ENCODE results near the gene TBX15.

Gene TBX15

GRCh38 chr1:118871582-118872171 is 116.5 kb downstream of the TBX15 start:
- ATAC-seq: no peak
- no peak for TF ChIP-seq ZNF8 (CRISPR knock-in tag; IDR thresholded peaks at IDR 0.05)

DNA sequence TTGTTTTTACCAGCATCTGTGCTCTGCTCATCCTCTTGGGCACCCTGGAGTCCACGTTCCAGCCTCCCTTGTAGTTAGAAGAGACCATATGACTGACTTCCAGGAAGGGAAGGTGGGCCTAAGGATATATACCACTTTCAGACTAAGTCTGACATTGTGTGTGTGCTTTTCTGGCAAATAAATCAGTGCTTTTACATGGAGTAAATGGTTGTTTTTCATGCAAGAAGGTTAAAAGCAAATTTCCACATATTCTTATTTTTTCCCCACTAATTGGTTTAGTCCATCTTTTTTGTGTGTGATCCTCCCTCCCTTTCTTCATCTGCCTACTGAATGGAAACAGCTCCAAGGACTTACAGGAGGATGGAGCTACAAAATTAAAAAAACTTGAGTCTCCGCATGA is 119.8 kb downstream of the TBX15 start:
- ATAC-seq: no peak
- no peak for TF ChIP-seq TSHZ2 (CRISPR knock-in tag; IDR thresholded peaks at IDR 0.05)
- TF ChIP-seq, protein P1, sequence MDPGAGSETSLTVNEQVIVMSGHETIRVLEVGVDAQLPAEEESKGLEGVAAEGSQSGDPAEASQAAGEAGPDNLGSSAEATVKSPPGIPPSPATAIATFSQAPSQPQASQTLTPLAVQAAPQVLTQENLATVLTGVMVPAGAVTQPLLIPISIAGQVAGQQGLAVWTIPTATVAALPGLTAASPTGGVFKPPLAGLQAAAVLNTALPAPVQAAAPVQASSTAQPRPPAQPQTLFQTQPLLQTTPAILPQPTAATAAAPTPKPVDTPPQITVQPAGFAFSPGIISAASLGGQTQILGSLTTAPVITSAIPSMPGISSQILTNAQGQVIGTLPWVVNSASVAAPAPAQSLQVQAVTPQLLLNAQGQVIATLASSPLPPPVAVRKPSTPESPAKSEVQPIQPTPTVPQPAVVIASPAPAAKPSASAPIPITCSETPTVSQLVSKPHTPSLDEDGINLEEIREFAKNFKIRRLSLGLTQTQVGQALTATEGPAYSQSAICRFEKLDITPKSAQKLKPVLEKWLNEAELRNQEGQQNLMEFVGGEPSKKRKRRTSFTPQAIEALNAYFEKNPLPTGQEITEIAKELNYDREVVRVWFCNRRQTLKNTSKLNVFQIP (CRISPR knock-in tag; IDR thresholded peaks at IDR 0.05; ENCODE audit: borderline replicate concordance, low read depth): no peak
- TF ChIP-seq RARB (CRISPR knock-in tag; IDR thresholded peaks at IDR 0.05): no peak
- TF ChIP-seq, protein P2, sequence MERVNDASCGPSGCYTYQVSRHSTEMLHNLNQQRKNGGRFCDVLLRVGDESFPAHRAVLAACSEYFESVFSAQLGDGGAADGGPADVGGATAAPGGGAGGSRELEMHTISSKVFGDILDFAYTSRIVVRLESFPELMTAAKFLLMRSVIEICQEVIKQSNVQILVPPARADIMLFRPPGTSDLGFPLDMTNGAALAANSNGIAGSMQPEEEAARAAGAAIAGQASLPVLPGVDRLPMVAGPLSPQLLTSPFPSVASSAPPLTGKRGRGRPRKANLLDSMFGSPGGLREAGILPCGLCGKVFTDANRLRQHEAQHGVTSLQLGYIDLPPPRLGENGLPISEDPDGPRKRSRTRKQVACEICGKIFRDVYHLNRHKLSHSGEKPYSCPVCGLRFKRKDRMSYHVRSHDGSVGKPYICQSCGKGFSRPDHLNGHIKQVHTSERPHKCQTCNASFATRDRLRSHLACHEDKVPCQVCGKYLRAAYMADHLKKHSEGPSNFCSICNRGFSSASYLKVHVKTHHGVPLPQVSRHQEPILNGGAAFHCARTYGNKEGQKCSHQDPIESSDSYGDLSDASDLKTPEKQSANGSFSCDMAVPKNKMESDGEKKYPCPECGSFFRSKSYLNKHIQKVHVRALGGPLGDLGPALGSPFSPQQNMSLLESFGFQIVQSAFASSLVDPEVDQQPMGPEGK (CRISPR knock-in tag; IDR thresholded peaks at IDR 0.05; ENCODE audit: borderline replicate concordance): no peak
- no peak for TF ChIP-seq ZFP30 (CRISPR knock-in tag; IDR thresholded peaks at IDR 0.05)
- TF ChIP-seq TOX (CRISPR knock-in tag; IDR thresholded peaks at IDR 0.05; ENCODE audit: borderline replicate concordance): no peak
- TF ChIP-seq GLIS3 (CRISPR knock-in tag; IDR thresholded peaks at IDR 0.05): no peak
- TF ChIP-seq ISL1 (CRISPR knock-in tag; IDR thresholded peaks at IDR 0.05): no peak

DNA sequence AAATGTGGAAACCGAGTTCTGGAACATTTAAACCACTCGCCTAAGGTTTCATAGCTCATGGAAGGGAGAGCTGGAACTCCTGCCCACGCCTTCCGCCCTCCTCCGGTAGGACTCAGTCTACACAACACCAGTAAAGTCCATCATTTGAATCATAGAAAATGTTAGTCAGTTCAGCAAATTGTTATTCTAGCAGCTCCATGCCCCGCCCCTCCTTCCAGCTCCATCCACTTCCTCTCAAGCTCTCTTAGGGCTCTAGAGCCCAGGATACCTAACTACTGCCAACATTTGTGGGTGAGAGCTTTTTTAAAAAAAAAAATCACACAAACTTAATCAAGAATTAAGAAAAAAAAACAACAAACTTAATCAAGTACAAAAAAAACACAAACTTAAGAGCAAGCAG is 121.8 kb downstream of the TBX15 start:
- TF ChIP-seq ZNF565 (CRISPR knock-in tag; conservative IDR thresholded peaks at IDR 0.05; ENCODE audit: low read depth): no peak
- no peak for TF ChIP-seq CSDC2 (CRISPR knock-in tag; IDR thresholded peaks at IDR 0.05)
- TF ChIP-seq CREB5 (CRISPR knock-in tag; IDR thresholded peaks at IDR 0.05; ENCODE audit: low read depth): no peak
- no peak for TF ChIP-seq ZNF8 (CRISPR knock-in tag; IDR thresholded peaks at IDR 0.05)
- no peak for TF ChIP-seq PPARA (CRISPR knock-in tag; IDR thresholded peaks at IDR 0.05; ENCODE audit: borderline replicate concordance)
- no peak for TF ChIP-seq SNAI2 (CRISPR knock-in tag; IDR thresholded peaks at IDR 0.05)
- no peak for TF ChIP-seq ESRRG (CRISPR knock-in tag; IDR thresholded peaks at IDR 0.05)
- TF ChIP-seq OSR1 (CRISPR knock-in tag; IDR thresholded peaks at IDR 0.05): no peak
- no peak for TF ChIP-seq RARB (CRISPR knock-in tag; IDR thresholded peaks at IDR 0.05)
- TF ChIP-seq, protein P1 (CRISPR knock-in tag; IDR thresholded peaks at IDR 0.05; ENCODE audit: borderline replicate concordance, low read depth): no peak
- TF ChIP-seq ZFP30 (CRISPR knock-in tag; IDR thresholded peaks at IDR 0.05): no peak
- no peak for ATAC-seq

DNA sequence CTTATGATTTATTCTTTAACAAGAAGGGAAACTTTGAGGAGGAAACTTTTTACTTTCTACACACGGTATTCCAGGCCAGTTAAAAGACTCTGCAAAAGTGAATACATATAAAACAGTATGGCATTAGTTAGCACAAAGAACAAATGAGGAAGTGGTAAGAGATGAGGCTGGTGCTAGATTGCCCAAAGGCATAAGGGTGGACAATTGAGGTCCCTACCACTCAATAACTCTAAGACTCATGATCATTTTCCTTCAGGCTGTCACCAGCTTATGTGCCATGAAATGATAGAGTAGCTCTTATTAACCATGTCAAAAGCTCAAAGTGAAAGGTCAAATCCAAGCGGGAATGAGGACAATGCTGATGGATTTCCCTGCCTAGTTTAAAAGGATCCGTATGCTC is 124.5 kb downstream of the TBX15 start:
- no peak for TF ChIP-seq TOX (CRISPR knock-in tag; IDR thresholded peaks at IDR 0.05; ENCODE audit: borderline replicate concordance)
- TF ChIP-seq CREB5 (CRISPR knock-in tag; IDR thresholded peaks at IDR 0.05; ENCODE audit: low read depth): no peak
- TF ChIP-seq, protein P1 (CRISPR knock-in tag; IDR thresholded peaks at IDR 0.05; ENCODE audit: borderline replicate concordance, low read depth): no peak
- TF ChIP-seq PPARA (CRISPR knock-in tag; IDR thresholded peaks at IDR 0.05; ENCODE audit: borderline replicate concordance): no peak
- TF ChIP-seq ZFP3 (CRISPR knock-in tag; IDR thresholded peaks at IDR 0.05): no peak
- TF ChIP-seq BACH2 (CRISPR knock-in tag; IDR thresholded peaks at IDR 0.05; ENCODE audit: borderline replicate concordance): no peak
- TF ChIP-seq GLIS3 (CRISPR knock-in tag; IDR thresholded peaks at IDR 0.05): no peak
- no peak for TF ChIP-seq ZNF565 (CRISPR knock-in tag; conservative IDR thresholded peaks at IDR 0.05; ENCODE audit: low read depth)
- no peak for TF ChIP-seq CSDC2 (CRISPR knock-in tag; IDR thresholded peaks at IDR 0.05)
- TF ChIP-seq RARB (CRISPR knock-in tag; IDR thresholded peaks at IDR 0.05): no peak
- no peak for TF ChIP-seq ISL1 (CRISPR knock-in tag; IDR thresholded peaks at IDR 0.05)
- TF ChIP-seq ESRRG (CRISPR knock-in tag; IDR thresholded peaks at IDR 0.05): no peak
- TF ChIP-seq TCF4 (CRISPR knock-in tag; IDR thresholded peaks at IDR 0.05; ENCODE audit: borderline replicate concordance): no peak
- TF ChIP-seq SNAI2 (CRISPR knock-in tag; IDR thresholded peaks at IDR 0.05): no peak
- no peak for TF ChIP-seq ZNF8 (CRISPR knock-in tag; IDR thresholded peaks at IDR 0.05)
- ATAC-seq: no peak
